OCI-LY7 (cell line): ENCODE results near the gene KRTAP6-3.

ENCODE experiments used
- CTCF ChIP-seq: fragments of 200-600 bp; sonication (generic); conservative IDR thresholded peaks from 2 replicates; pipeline ENCODE4 v1.5.1; 2014; ENCODE audit warnings: mild to moderate bottlenecking, antibody characterized with exemption, low read length, moderate library complexity, mixed read lengths
- EZH2phosphoT487 ChIP-seq: fragments of 200-600 bp; sonication (generic); IDR thresholded peaks from 2 replicates; pipeline ENCODE4 v1.6.1; 2018; ENCODE audit warnings: low read depth, borderline replicate concordance, mild to moderate bottlenecking, mixed run types, antibody characterized with exemption, low read length, moderate library complexity, mixed read lengths

- TF ChIP-seq CTCF: no peak
- TF ChIP-seq EZH2phosphoT487: no peak
Measured at GRCh38 chr21:30613836-30614235, 21.6 kb downstream of the KRTAP6-3 start, which contains the start of gene KRTAP6-1.
